GM04504 (cell line): ENCODE measurements around the gene SPP1.
"Not testable (repeated sequence)": the region's sequence is repeated elsewhere in the genome, so short reads cannot be mapped to it uniquely, and the experiment has no call there.

Experiments used
- DNase-seq: peaks from one replicate; pipeline ENCODE4 v3.0.0-alpha.2; 2012; ENCODE audit warnings: low read depth

The SPP1 gene

DNA sequence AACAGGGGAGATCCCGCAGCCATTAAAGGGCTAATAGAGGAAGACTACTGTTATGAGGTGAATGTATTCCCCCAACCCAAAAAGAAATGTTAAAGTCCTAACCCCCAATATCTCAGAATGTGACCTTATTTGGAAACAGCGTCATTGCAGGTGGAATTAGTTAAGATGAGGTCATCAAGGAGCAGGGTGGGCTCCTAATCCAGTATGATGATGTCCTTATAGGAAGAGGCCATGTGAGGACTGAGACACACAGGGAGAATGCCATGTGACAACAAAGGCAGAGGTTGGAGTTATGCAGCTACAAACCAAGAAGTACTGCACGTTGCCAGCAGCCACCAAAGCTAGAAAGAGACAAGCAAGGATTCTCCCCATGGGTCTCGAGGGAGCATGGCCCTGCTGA, 14.3 kb downstream of the SPP1 start:
- no peak for DNase-seq

- DNase-seq = no peak
Observed at GRCh38 chr4:87995435-87995834, 19.9 kb downstream of the SPP1 start.

GRCh38 chr4:87999191-87999691, 23.7 kb downstream of the SPP1 start:
- not testable (repeated sequence) for DNase-seq

- DNase-seq = no peak
Observed at GRCh38 chr4:88001871-88002270, 26.4 kb downstream of the SPP1 start.

- peak; percentile 62 for DNase-seq
Observed at GRCh38 chr4:88002786-88003185, 27.3 kb downstream of the SPP1 start.

DNA sequence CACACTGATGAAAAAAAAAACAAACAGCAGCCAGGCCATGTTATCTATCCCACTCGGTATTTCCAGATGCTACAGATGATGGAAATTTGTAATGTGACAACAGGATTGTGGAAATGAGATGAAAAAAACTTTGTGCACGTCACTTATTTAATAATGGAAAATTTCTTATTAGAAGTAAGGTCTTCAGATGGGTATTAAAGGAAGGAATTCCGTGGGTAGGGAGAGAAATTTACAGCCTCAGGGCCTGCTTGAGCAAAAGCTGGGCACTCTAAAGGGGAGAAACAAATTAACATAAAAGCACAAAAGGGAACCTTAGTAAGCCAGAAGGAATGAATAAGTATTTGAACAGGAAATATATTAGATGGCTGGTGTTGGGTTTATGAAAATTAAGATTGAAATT, 27.7 kb downstream of the SPP1 start:
- no peak for DNase-seq

DNA sequence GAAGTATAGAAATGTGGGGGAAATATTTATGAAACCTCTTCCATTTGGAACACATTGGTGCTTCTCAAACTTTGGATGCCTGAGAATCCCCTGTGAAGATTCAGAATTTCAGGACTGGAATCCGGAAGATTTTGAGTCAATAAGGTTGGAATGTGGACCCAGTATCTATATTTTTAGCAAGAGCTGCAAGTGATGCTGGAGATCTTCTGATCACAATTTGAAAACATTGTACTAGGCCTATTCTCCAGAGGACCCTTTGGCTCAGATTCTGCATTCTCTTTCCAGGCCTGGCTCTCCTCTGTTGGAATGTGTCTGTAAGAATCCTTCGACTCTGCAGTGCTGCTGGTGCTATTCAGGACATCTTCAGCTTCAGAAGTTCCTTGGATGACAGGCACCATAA, 29.6 kb downstream of the SPP1 start:
- DNase-seq = peak; percentile 53

DNA sequence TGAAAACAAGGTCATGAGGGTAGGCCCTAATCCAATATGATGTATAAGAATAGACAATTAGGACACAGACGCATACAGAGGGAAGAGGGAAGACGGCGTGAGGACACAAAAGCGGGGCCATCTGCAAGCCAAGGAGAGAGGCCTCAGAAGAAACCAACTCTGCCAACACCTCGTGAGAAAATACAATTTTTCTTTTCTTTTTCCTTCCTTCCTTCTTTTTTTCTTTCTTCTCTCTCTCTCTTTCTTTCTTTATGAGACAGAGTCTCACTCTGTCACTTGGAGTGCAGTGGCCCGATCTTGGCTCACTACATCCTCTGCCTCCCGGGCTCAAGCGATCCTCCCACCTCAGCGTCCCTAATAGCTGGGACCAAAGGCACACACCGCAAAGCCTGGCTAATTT, 30.4 kb downstream of the SPP1 start:
- DNase-seq = no peak

DNA sequence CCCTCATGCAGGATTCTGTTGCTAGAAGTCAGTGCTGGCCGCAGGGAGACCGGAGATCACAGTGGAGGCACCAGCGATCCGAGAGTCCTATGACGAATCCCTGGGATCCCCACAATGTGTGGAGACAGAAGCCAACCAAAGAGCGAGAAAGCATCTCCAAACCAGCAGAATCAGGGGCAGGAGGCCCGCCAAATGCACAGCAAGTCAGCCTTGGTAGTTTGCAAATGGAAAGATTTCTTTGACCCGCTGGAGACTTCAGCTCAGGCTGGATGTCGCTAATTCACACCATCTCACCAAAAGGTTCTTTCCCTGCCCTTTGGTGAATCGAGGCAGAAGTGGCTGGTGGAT, 31.4 kb downstream of the SPP1 start:
- no peak for DNase-seq

DNA sequence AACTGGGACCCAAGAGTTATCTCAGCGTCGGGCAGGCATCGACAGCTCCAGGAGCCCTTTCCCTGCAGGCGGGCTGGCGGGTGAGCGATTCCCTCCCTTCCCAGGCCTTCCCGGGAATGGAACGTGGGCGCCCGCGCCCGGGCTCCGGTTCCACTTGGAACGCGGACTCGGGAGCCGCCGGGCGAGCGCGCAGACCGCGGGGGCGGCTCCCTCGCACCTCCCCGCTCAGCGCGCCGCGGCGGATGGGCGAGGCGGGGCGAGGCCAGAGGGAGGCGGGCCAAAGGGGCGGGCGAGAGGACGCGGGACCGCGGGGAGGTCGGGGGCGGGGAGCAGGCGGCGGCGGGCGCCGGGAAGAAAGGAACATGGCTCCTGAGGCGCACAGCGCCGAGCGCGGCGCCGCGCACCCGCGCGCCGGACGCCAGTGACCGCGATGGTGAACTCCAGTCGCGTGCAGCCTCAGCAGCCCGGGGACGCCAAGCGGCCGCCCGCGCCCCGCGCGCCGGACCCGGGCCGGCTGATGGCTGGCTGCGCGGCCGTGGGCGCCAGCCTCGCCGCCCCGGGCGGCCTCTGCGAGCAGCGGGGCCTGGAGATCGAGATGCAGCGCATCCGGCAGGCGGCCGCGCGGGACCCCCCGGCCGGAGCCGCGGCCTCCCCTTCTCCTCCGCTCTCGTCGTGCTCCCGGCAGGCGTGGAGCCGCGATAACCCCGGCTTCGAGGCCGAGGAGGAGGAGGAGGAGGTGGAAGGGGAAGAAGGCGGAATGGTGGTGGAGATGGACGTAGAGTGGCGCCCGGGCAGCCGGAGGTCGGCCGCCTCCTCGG, 32.0 kb downstream of the SPP1 start, which contains the start of gene PKD2:
TSS of gene PKD2 (plus strand) at position 332 of the 818 bp plus-strand sequence. CDS start at position 431, 99 bp downstream.
- peak; percentile 63 for DNase-seq

DNA sequence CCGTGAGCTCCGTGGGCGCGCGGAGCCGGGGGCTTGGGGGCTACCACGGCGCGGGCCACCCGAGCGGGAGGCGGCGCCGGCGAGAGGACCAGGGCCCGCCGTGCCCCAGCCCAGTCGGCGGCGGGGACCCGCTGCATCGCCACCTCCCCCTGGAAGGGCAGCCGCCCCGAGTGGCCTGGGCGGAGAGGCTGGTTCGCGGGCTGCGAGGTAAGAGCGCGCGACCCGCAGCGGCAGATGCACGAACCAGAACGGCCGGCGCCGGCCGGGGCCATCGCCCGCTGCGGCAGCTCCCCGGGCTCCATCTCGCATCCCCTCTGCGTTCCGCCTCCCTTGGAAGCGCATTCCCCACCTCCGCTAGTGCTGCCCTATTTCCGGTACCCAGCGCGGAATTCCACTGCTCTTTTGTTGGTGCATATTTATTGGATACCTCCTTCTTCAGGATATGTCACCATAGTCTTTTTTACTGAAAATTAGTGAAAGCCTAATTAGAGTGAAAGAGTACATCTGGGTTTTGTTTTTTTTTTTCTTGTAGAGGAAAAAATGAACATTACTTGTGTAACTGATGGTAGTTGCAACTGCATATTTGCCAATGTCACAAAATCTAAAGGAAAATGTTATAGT, 32.7 kb downstream of the SPP1 start:
- no peak for DNase-seq

- no peak for DNase-seq
Observed at GRCh38 chr4:88008743-88009171, 33.2 kb downstream of the SPP1 start.

DNA sequence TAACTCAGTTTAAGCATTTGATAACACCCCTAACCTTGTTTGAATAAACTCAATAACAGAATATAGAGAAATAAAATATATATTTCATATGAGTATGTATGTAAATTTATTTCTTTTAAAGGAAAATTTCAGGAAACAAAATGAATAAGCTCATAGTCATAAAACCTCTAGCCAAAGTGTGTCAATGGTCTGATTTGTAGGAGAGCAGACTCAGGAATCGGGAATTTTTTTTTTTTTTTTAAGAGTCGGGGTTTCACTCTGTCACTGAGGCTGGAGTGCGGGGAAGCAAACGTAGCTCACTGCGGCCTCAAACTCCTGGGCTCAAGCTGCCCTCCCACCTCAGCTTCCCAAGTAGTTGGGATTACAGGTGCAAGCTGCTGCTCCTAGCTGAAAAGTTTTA, 34.4 kb downstream of the SPP1 start:
- no peak for DNase-seq

DNA sequence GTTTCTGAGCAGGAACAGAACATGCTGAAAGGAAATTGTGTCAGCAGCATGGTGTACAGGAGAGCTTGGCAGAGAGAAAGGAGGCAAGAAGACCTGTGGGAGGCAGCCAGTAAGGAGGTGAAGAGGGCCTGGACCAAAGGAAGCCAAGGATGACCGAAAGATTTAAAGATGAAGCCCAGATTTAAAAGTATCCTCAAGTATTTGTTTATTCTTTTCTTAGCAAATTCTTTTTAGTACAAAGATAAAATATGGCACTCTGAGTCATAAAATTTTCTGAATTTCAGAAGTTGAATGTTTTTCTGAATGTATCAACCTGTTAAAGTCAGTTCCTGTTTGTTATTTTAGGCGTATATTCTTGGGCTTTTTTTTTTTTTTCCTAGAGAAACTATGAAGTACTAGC, 35.5 kb downstream of the SPP1 start:
- DNase-seq = no peak

GRCh38 chr4:88012647-88013046, 37.1 kb downstream of the SPP1 start:
- DNase-seq = no peak

GRCh38 chr4:88014386-88014905, 38.9 kb downstream of the SPP1 start:
- no peak for DNase-seq

- DNase-seq = no peak
Observed at GRCh38 chr4:88015659-88016295, 40.3 kb downstream of the SPP1 start.

DNA sequence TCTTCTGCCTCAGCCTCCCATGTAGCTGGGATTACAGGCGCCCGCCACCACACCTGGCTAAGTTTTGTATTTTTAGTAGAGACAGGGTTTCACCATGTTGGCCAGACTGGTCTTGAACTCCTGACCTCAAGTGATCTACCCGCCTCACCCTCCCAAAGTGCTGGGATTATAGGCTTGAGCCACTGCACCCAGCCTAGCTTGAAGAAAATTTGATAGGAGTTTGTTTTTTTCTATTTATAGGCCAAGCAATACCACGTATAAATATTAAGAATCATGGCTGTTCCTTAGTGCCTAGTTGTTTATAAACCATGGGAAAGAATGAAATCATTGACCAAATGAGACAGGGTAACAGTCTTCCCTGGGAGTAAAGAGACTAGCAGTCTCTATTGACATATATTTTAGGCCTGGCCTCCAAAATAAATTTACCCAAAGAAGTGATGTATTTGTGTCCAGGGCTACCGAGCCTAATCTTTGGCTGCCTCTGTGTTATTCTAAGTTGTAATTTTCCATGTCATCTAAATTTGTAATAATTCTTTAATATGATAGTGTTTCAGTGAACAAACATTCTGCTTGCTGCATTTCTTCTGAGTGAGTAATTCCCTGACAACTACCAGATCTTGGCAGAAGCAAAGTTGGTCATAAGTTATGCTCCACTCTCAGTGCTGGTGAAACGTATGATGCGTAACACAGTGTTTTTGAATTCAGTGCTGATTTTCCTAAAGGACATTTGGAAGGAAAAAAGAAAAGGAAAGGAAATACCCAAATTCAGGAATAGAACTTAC, 42.2 kb downstream of the SPP1 start:
- DNase-seq = peak; percentile 90

- DNase-seq = peak; percentile 57
Observed at GRCh38 chr4:88018466-88018865, 43.0 kb downstream of the SPP1 start.

DNA sequence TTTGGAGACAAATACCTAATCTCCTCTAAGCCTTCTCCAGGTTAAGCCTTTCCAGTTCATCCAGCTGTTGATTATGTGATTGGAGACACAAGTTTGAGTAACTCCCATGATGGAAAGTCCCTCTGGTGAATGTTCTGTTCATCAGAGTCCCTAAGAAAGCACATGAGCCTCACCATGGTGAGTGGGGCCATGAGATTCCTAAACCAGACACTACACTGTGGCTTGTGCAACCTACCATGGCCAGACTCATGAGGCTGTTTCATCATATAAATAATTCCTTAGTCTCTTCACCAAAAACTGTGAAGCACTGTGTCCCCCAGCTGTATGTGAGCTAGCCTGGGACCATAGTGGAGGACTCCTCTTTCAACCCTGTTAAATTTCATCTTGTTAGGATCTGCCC, 46.3 kb downstream of the SPP1 start:
- no peak for DNase-seq

- no peak for DNase-seq
Observed at GRCh38 chr4:88022289-88022688, 46.8 kb downstream of the SPP1 start.
